Measurements from ENCODE around the gene PCBP3.
"Not testable (repeated sequence)": the region's sequence is repeated elsewhere in the genome, so short reads cannot be mapped to it uniquely, and the experiment has no call there.

PCBP3 gene

GRCh38 chr21:45613881-45614280 lies 29.6 kb upstream of the PCBP3 start:
- no peak for DNase-seq

- peak; percentile 86 for DNase-seq
Observed at GRCh38 chr21:45615145-45615711, 28.3 kb upstream of the PCBP3 start.

- DNase-seq = no peak
Observed at GRCh38 chr21:45617021-45617921, 26.3 kb upstream of the PCBP3 start.

GRCh38 chr21:45618287-45618686 lies 25.2 kb upstream of the PCBP3 start:
- no peak for DNase-seq

DNA sequence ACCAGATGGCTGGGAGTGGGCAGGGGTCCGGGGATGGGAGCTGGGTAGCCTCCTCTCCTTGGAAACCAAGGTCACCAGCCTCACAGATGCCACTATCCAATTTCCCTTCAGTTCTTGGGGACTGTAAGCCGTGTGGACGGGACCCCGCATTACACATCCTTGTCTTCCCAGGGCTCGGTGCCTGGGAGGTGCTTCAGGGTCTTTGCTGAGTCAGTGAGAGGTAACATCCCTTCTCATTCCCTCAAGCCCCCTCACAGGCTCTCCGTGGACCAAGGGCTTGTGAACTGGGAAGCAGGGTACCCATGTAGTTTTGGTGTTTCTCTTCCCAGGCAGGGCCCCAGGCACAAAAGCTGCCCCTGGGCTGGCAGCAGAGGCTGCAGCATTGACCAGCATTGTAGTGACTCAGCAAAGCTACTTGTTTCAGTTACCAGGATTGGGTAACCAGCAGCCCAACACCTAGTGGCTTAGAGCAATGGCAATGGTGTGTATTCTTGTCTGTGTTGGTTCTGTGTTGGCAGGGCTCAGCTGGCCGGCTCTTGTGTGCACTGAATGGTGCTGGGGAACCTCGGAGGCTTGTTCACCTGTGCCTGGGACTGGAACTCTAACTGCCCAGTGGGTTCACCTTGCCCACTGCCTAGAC lies 24.6 kb upstream of the PCBP3 start:
- no peak for DNase-seq

- no peak for DNase-seq
Observed at GRCh38 chr21:45620201-45620923, 23.2 kb upstream of the PCBP3 start.

GRCh38 chr21:45621435-45622331 lies 21.8 kb upstream of the PCBP3 start:
- DNase-seq = not testable (repeated sequence)

DNA sequence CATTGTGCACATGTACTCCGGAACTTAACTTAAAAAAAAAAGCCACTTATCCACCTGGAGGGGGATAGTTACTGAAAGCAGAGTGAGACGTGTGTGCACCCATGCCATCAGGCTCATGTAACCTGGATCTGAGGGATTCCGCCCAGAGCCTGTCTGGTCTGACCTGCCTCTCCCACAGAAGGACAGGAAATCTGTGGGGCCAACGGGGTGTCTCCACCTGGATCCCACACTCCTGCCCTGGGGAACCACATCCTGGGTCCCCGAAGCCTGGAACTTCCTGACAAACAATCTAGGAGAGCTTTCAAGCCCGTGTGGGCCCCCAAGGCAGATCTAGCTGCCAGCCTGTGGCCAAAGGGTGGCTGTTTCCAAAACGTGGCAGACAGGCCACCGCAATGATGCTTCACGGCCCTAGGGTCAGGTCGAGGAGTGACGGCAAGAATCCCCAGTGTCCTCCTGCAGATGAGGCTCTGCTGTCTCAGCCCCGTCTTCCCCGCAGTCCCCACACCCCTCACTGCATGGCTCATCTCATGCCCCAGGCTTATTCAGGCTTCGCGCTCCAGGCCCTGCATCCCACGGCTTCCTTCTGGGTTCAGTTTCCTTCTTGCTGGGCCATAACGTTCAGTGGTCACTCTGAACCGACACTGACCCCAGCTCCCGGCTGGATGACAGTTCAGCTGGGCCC lies 21.0 kb upstream of the PCBP3 start:
- DNase-seq = no peak

- no peak for DNase-seq
Observed at GRCh38 chr21:45623436-45623835, 20.1 kb upstream of the PCBP3 start.

- DNase-seq = not testable (repeated sequence)
Observed at GRCh38 chr21:45626127-45626526, 17.4 kb upstream of the PCBP3 start.

GRCh38 chr21:45629046-45629981 lies 14.2 kb upstream of the PCBP3 start:
- no peak for DNase-seq

GRCh38 chr21:45630066-45630694 lies 13.3 kb upstream of the PCBP3 start:
- no peak for DNase-seq

GRCh38 chr21:45630876-45631275 lies 12.6 kb upstream of the PCBP3 start:
- no peak for DNase-seq

- no peak for DNase-seq
Observed at GRCh38 chr21:45631540-45631939, 12.0 kb upstream of the PCBP3 start.

DNA sequence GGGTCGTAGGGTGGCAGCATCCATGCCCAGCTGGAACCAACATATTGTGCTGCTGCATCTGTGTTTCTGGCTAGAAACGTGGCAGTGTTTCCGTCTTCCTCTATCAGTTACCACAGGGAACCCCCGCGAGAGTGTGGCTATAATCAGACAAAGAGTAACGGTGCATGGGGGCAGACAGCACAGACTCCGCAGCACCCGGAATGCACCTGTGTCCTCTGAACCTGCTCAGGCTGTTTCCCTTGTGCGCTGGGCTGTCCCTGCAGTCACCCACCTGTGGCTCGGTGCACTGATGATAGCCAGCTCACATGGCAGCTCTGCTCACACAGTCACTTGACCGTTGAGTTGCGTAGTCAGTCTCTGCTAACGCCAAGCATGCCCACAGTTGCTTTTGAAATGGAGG lies 11.4 kb upstream of the PCBP3 start:
- no peak for DNase-seq

- no peak for DNase-seq
Observed at GRCh38 chr21:45632637-45633251, 10.8 kb upstream of the PCBP3 start.

- DNase-seq = no peak
Observed at GRCh38 chr21:45634511-45635183, 8.9 kb upstream of the PCBP3 start.

- no peak for DNase-seq
Observed at GRCh38 chr21:45635271-45636151, 8.0 kb upstream of the PCBP3 start.

All from stimulated activated CD4-positive, alpha-beta T cell treated with anti-CD3 and anti-CD28 coated beads, Interleukin-15, amount 100 ng/mL, for 24 hours (primary cell).